Activated CD8-positive, alpha-beta T cell treated with anti-CD3 and anti-CD28 coated beads for 36 hours (primary cell): Measurements from ENCODE around the gene COQ9. TPM values are rescaled to one million over a fixed set of nuclear protein-coding genes. Genes with fewer than 3 reads are reported as not detected.

Experiments used
- ATAC-seq: fragments of 200-7000 bp; cut with Tn5 transposase; one replicate; pipeline ENCODE4 v1.10.0; 2021; ENCODE audit warnings: mild to moderate bottlenecking, moderate library complexity
- CTCF ChIA-PET: fragments of 350-600 bp; sonication (Branson Sonifier 250); formaldehyde crosslinking; loops from one replicate; lab custom pipeline; 2021; ENCODE audit warnings: antibody characterized with exemption; lab: Charles Lee
- POLR2A ChIA-PET: fragments of 350-600 bp; sonication (Branson Sonifier 250); formaldehyde crosslinking; loops from one replicate; lab custom pipeline; 2021; ENCODE audit warnings: antibody characterized with exemption; lab: Charles Lee
- DNase-seq: peaks from one replicate; pipeline ENCODE4 v3.0.0-alpha.2; 2020
- H3K27ac Mint-ChIP-seq: one replicate; pipeline ENCODE4 v1.8.0; 2021; ENCODE audit warnings: mild to moderate bottlenecking, mixed read lengths
- H3K27me3 Mint-ChIP-seq: one replicate; pipeline ENCODE4 v1.8.0; 2021; ENCODE audit warnings: mixed read lengths
- H3K36me3 Mint-ChIP-seq: one replicate; pipeline ENCODE4 v1.8.0; 2021; ENCODE audit warnings: low read depth, mixed read lengths
- H3K4me1 Mint-ChIP-seq: one replicate; pipeline ENCODE4 v1.8.0; 2021; ENCODE audit warnings: low read depth, mixed read lengths
- H3K4me3 Mint-ChIP-seq: one replicate; pipeline ENCODE4 v1.8.0; 2021; ENCODE audit warnings: mild to moderate bottlenecking, moderate library complexity, mixed read lengths
- H3K9me3 Mint-ChIP-seq: one replicate; pipeline ENCODE4 v1.8.0; 2021; ENCODE audit warnings: mixed read lengths
- CTCF ChIP-seq: fragments of 200-600 bp; IDR thresholded peaks from one replicate; pipeline ENCODE4 v1.8.0; 2022; ENCODE audit warnings: antibody characterized with exemption, mild to moderate bottlenecking
- intact Hi-C: fragments of 100-400 bp; cut with micrococcal nuclease; formaldehyde crosslinking; loops from one replicate; pipeline ENCODE4 v1.10.0; 2022
- total RNA-seq, 2 experiments: library from RNA; stranded (reverse); gene quantifications; one replicate each; pipeline ENCODE4 v1.2.3, GENCODE V29; 2021

COQ9 gene
- total RNA-seq, 2 experiments from 2014 or later = 39.3 to 39.6 TPM

- no peak for TF ChIP-seq CTCF
- no peaks in the 10 kb centered on the region for H3K4me1 Mint-ChIP-seq
- ChIA-PET CTCF (interaction anchor here (0.8 to 4.1 kb wide), 3 partner anchors 10 to 92 kb away, joined by 3 to 24 read pairs (median 4); no protein-coding TSS in a partner anchor), POLR2A (interaction anchor here (0.6 to 0.7 kb wide), 2 partner anchors 39 to 258 kb away, joined by 3 to 4 read pairs; no protein-coding TSS in a partner anchor)
- H3K27me3 Mint-ChIP-seq = no peaks in the 10 kb centered on the region
- H3K9me3 Mint-ChIP-seq = no peaks in the 10 kb centered on the region
- intact Hi-C loops = loop anchor here (10.0 kb wide), 1 partner anchor 205 kb away; no protein-coding TSS in a partner anchor
- DNase-seq (no peak), ATAC-seq (no peak)
- no peak overlapping the region for H3K27ac Mint-ChIP-seq
- no peaks in the 10 kb centered on the region for H3K36me3 Mint-ChIP-seq
- H3K4me3 Mint-ChIP-seq = no peak overlapping the region
Observed at GRCh38 chr16:57510016-57510871, 63.0 kb downstream of the COQ9 start.

Other genes with a start within 250 kb of the COQ9 start
- 10 to 100 TPM in 1 of 2 experiments, 1 to 10 TPM in 1; 9.4 to 11.0 TPM for gene ARL2BP, start 202.2 kb upstream of the COQ9 start, total RNA-seq
- under 1 TPM; 0.51 to 0.65 TPM for gene PLLP, start 162.8 kb upstream of the COQ9 start, total RNA-seq
- 1 to 10 TPM; 7.1 to 7.4 TPM for gene CCL22, start 88.7 kb upstream of the COQ9 start, total RNA-seq
- gene CX3CL1, start 75.0 kb upstream of the COQ9 start, total RNA-seq = under 1 TPM in 1 of 2 experiments, not detected in 1; 0.09 TPM
- 1 to 10 TPM; 2.1 to 2.9 TPM for gene CCL17, start 42.7 kb upstream of the COQ9 start, total RNA-seq
- 10 to 100 TPM; 53.3 to 53.4 TPM for gene CIAPIN1, start 94 bp upstream of the COQ9 start, total RNA-seq
- 10 to 100 TPM; 62.4 to 63.0 TPM for gene POLR2C, start 15.2 kb downstream of the COQ9 start, total RNA-seq
- gene DOK4, start 39.0 kb downstream of the COQ9 start, total RNA-seq = 1 to 10 TPM; 4.6 to 5.1 TPM
- 1 to 10 TPM; 7.1 to 7.9 TPM for gene CCDC102A, start 89.1 kb downstream of the COQ9 start, total RNA-seq
- 1 to 10 TPM; 4.8 to 5.5 TPM for gene ADGRG5, start 95.2 kb downstream of the COQ9 start, total RNA-seq
- gene ADGRG1, start 181.2 kb downstream of the COQ9 start, total RNA-seq = 1 to 10 TPM; 4.9 to 8.5 TPM
- gene ADGRG3, start 220.8 kb downstream of the COQ9 start, total RNA-seq = not detected
- gene DRC7, start 247.3 kb downstream of the COQ9 start, total RNA-seq = under 1 TPM in 1 of 2 experiments, not detected in 1; 0.58 TPM